SU-DHL-6 (cell line): Measurements from ENCODE around the gene KRT27.

ENCODE experiments used
- CTCF ChIP-seq: fragments of 200-600 bp; sonication (generic); IDR thresholded peaks from one replicate; pipeline ENCODE4 v1.5.1; 2017; ENCODE audit warnings: antibody characterized with exemption, mild to moderate bottlenecking, low read length, moderate library complexity; ENCODE audit not compliant: insufficient read depth, poor library complexity, severe bottlenecking
- EZH2phosphoT487 ChIP-seq: fragments of 200-600 bp; sonication (generic), shearing (Covaris generic); conservative IDR thresholded peaks from 2 replicates; pipeline ENCODE4 v1.6.1; 2018; ENCODE audit warnings: mild to moderate bottlenecking, antibody characterized with exemption, low read length, moderate library complexity, mixed read lengths

- TF ChIP-seq CTCF = no peak
- TF ChIP-seq EZH2phosphoT487 = no peak
These were observed 47.9 kb upstream of the KRT27 start for GRCh38 chr17:40830085-40830776.
